D721Med (cell line): ENCODE measurements around the gene ALDH3B1.

Experiments used
- DNase-seq: peaks from one replicate; pipeline ENCODE4 v3.0.0; 2011; ENCODE audit warnings: low spot score; ENCODE audit not compliant: insufficient read length
- FAIRE-seq: peaks from 2 replicates; lab custom pipeline; 2011; peaks lifted over from hg19 to GRCh38; lab: Jason Lieb, UNC
- TF ChIP-seq, protein P1 (sequence below): IDR thresholded peaks from 2 replicates; pipeline ENCODE4 v1.5.1; 2012; ENCODE audit warnings: mild to moderate bottlenecking, control low read depth; ENCODE audit not compliant: insufficient read depth; ENCODE audit errors: missing control alignments

ALDH3B1 gene

DNA sequence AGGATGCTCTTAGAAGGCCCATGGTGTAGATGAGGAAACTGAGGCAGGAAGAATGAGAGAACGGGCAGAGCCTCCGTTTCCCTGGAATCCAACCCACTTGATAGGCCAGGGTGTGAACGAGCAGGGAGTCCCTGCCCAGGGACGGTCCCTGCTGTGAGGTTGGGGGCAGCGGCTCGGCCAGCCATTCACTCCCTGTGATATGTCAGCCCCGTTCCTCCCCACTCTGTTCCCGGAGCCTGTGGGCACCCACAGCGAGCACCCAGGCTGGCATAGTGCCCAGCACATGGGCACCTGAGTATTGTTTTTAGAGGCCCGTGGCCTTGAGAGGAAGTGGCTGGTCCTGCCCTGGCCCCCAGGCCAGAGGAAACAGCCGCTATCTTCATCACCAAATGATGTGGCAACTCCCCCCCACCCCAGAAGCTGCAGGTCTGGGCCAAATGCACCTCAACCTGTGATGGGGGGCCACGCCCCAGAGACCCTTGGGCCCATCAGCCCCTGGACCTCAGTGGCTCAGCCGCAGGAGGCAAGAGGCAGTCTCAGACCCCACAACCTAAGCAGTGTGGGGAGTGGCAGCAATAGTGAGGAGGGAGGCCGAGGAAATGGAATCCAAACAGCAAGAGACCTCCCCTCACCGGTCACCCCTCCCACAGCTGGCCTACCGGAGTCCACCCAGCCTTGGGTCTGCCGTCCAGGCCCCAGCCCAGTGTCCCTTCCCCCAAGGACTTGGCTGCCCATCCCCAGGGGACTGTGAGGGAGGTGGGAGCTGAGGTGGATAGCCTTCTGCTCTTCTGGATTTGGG, 2.1 kb downstream of the ALDH3B1 start:
- DNase-seq (no peak), FAIRE-seq (no peak)
- TF ChIP-seq, protein P1, sequence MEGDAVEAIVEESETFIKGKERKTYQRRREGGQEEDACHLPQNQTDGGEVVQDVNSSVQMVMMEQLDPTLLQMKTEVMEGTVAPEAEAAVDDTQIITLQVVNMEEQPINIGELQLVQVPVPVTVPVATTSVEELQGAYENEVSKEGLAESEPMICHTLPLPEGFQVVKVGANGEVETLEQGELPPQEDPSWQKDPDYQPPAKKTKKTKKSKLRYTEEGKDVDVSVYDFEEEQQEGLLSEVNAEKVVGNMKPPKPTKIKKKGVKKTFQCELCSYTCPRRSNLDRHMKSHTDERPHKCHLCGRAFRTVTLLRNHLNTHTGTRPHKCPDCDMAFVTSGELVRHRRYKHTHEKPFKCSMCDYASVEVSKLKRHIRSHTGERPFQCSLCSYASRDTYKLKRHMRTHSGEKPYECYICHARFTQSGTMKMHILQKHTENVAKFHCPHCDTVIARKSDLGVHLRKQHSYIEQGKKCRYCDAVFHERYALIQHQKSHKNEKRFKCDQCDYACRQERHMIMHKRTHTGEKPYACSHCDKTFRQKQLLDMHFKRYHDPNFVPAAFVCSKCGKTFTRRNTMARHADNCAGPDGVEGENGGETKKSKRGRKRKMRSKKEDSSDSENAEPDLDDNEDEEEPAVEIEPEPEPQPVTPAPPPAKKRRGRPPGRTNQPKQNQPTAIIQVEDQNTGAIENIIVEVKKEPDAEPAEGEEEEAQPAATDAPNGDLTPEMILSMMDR: no peak

DNA sequence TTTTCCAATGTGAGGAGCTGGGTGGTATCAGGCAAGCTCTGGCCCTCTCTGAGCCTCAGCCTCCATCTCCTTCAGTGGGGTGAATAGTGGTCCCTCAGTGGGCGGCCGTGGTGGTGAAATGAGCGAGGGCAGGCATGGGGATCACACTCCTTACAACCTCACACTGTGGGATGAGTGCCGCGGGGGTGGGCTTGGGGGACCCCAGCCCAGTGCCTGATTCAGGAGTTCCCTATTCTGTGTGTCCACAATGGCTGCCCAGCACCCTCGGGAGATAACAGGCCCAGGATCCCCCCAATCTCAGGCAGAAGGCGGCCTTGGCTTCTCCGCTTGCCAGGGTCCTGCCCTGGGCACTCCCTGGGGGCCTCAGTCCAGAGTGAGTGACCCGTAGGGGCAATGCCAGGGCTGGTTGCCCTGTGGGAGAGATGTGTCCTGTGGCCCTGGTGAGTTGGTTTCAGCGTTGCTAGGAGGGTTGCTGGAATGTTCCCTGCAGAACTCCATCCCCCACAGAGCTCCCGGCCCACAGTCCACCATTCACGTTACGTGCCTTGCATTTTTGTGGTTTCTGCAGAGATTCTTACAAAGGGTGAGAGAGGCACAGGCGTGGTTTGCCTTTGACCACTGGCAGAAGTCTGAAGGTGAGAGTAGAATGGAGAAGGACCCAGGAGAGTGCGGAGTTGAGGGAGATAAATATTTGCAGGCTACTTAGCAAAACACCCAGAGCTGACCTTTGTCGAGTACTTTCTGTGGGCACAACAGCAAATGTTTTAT, 2.9 kb downstream of the ALDH3B1 start:
- DNase-seq (no peak), FAIRE-seq (no peak)

DNA sequence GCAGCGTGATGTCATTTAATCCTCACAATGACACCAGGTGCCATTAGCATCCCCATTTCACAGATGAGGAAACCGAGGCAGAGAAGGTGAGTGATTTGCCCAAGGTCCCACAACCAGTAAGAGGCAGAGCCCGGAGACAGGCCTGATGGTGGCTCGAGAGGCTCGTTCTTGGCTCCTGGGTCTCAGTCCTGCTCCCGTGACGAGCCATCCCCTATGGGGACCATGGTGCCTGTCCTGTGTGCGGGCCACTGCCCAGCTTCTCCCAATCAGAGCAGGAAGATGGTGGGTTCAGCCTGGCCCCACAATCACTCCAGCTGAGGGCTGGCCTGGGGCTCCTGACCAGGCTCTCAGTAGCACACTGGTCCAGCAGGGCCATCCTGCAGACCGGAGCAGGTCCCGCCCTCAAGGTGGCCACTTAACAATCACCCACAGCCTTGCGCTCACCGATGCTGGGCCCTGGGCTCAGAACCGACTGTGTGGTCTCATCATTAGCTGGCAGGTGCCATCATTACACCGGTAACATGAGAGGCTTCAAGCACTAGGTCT, 3.6 kb downstream of the ALDH3B1 start:
- FAIRE-seq (no peak), DNase-seq (no peak)
- TF ChIP-seq, protein P1: no peak

More for the DNA sequence above, 2.9 kb downstream of the ALDH3B1 start:
- TF ChIP-seq, protein P1: no peak

DNA sequence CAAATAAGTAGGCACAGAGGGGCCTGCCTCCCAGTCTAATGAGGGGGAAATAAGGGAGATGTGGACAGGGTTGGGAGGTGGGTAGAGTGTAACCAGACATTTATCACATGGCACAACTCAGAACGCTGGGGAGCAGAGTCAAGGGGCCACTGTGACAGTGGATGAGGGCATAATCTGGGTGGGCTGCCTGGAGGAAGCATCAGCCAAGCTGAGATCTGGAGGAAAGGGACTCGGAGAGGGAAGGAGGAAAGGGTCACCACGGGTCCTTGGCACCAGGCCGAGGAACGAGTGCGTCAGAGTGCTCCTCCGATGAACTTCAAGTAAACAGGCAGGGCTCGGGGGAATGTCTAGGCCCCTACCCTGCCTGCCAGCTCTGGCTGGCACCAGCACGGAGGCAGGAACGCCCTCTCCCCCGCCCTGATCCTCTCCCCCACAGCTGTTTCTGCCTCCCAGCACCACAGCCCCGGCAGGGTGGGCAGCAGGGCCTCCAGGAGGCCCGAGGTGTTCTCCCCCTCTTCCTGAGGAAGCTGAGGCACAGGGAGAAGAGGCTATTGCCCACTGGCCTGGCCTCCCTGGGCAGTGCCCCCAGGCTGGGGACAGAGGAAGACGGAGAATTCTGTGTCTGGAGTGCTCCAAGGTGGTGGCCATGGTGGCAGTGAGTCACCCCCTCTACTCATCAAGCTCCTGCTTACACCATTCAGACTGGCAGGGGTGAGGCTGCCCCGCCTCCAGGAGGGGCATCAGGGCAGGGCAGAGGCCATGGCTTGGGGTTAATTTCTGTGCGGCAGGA, 4.2 kb downstream of the ALDH3B1 start:
- DNase-seq: no peak
- no peak for FAIRE-seq
- TF ChIP-seq, protein P1: no peak

DNA sequence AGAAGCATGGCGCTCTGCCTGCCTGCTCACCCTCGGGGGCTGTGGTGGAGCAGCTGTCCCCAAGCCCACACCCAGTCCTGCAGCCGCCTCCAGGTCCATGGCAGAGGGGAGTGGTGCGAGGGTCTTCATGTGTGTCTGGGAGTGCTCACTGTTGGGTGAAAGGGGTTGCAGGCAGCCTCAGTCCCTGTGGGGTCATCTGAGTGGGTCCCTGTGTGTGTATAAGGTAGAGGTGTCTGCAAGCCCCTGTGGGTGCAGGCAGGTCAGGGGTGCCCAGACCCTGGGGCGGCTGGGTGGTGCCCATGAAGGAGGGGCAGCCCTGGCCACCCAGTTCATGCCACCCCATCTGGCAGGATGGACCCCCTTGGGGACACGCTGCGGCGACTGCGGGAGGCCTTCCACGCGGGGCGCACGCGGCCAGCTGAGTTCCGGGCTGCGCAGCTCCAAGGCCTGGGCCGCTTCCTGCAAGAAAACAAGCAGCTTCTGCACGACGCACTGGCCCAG, 4.9 kb downstream of the ALDH3B1 start:
- DNase-seq: no peak
- TF ChIP-seq, protein P1: no peak
- no peak for FAIRE-seq

DNA sequence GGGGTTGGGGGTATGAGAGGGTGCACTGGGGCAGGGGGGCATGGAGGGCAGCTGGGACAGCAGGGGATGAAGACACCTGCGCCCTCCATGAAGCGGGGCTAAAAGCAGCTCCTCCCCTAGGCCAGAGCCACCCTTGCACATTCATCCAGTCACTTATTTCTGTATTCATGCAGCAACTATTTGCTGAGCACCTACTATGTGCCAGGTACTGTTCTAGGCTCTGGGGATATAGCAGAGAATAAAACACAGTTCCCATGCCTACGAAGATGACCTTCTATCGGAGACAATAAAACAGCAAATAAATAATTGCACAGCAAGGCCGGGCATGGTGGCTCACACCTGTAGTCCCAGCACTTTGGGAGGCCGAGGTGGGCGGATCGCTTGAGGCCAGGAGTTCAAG, 5.3 kb downstream of the ALDH3B1 start:
- TF ChIP-seq, protein P1: no peak
- DNase-seq (no peak), FAIRE-seq (no peak)
